Suprapubic skin (tissue), 4 donors: Measurements from ENCODE around the gene CERS1. TPM values are rescaled to one million over a fixed set of nuclear protein-coding genes. Genes with fewer than 3 reads are reported as not detected.

ENCODE experiments used
- DNase-seq, 2 donors: peaks; one replicate each; pipeline ENCODE4 v3.0.0-alpha.2; 2019; ENCODE audit warnings: low spot score in 2 of 2
- H3K27ac ChIP-seq: fragments of 200-600 bp; sonication (generic); one replicate; pipeline ENCODE4 v1.5.1; 2019
- H3K27me3 ChIP-seq: fragments of 200-600 bp; sonication (generic); one replicate; pipeline ENCODE4 v1.5.1; 2019
- H3K36me3 ChIP-seq: fragments of 200-600 bp; sonication (generic); one replicate; pipeline ENCODE4 v1.5.1; 2019
- H3K4me1 ChIP-seq: fragments of 200-600 bp; sonication (generic); one replicate; pipeline ENCODE4 v1.5.1; 2019
- H3K4me3 ChIP-seq: fragments of 200-600 bp; sonication (generic); one replicate; pipeline ENCODE4 v1.5.1; 2019; ENCODE audit warnings: mild to moderate bottlenecking
- H3K9me3 ChIP-seq: fragments of 200-600 bp; sonication (generic); one replicate; pipeline ENCODE4 v1.5.1; 2019
- CTCF ChIP-seq, 2 donors: fragments of 200-600 bp in 1 of 2; fragments of 450-650 bp in 1 of 2; sonication (generic) in 1 of 2; IDR thresholded peaks; one replicate each; pipeline ENCODE4 v1.5.1; 2016 to 2019; ENCODE audit warnings: antibody characterized with exemption in 2 of 2, mild to moderate bottlenecking in 1 of 2, moderate library complexity in 1 of 2
- EP300 ChIP-seq: sonication (generic); formaldehyde crosslinking; IDR thresholded peaks from one replicate; pipeline ENCODE4 v1.6.1; 2017; ENCODE audit warnings: antibody characterized with exemption
- POLR2A ChIP-seq, 2 donors: fragments of 450-650 bp; IDR thresholded peaks; one replicate each; pipeline ENCODE4 v1.6.1; 2017; ENCODE audit warnings: antibody characterized with exemption in 2 of 2, mild to moderate bottlenecking in 2 of 2, moderate library complexity in 2 of 2
- POLR2AphosphoS5 ChIP-seq, 3 donors: sonication (generic); formaldehyde crosslinking; IDR thresholded peaks; one replicate each; pipeline ENCODE4 v1.6.1; 2017; ENCODE audit warnings: antibody characterized with exemption in 3 of 3
- WGBS: methylation state at CpG from one replicate; pipeline ENCODE4 v1.1.5; 2018; 5-methylcytosine and 5-hydroxymethylcytosine counted together
- total RNA-seq, 4 donors: library from RNA; depleted of rRNA; stranded (reverse); fragments of >200 nt; gene quantifications; one replicate each; pipeline ENCODE4 v1.1.0, GENCODE V29; 2016

Gene CERS1
- total RNA-seq, 4 donors from 2014 or later = 0.68 TPM; not detected in 3

DNA sequence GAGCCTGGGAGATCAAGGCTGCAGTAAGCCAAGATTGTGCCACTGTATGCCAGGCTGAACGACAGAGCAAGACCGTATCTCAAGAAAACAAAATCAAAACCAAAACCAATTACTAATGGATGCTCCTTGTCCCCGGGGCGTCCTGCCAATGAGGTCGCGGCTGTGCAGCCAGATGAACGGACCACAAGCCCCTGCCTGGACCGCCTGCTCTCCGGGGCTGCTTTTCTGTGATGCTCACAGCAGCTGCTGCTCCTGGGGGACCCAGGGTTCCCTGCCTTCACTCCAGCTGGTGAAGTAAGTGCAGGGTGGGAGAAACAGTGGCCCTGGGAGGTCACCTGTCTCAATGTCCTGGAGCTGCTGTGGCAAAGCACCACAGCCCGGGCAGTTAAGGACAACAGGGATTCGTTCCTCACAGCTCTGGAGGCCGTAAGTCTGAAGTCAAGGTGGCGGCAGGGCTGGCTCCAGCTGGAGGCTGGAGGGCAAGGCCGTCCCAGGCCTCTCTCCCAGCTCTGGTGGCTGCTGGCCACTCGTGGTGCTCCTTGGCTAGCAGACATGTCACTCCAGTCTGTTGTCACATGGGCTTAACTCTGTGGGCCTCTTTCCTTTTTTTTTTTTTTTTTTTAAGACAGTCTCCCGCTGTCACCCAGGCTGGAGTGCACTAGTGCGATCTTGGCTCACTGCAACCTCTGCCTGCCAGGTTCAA is 13.1 kb upstream of the CERS1 start:
- Histone ChIP-seq H3K9me3 (no peaks in the 10 kb centered on the region), H3K27me3 (no peaks in the 10 kb centered on the region), H3K36me3 (peaks cover 82% of the 10 kb centered on the region), H3K4me3 (no peak overlapping the region), H3K27ac (no peak overlapping the region), H3K4me1 (no peaks in the 10 kb centered on the region)
- no peak for TF ChIP-seq POLR2A (IDR thresholded peaks at IDR 0.05)
- no peak for TF ChIP-seq CTCF (IDR thresholded peaks at IDR 0.05)
- TF ChIP-seq POLR2AphosphoS5 (IDR thresholded peaks at IDR 0.05) = no peak
- TF ChIP-seq EP300 = no peak
- WGBS = 91% methylated on average over 17 of the region's 17 CpGs
- peak in 1 of 2 donors; percentile 60 for DNase-seq

DNA sequence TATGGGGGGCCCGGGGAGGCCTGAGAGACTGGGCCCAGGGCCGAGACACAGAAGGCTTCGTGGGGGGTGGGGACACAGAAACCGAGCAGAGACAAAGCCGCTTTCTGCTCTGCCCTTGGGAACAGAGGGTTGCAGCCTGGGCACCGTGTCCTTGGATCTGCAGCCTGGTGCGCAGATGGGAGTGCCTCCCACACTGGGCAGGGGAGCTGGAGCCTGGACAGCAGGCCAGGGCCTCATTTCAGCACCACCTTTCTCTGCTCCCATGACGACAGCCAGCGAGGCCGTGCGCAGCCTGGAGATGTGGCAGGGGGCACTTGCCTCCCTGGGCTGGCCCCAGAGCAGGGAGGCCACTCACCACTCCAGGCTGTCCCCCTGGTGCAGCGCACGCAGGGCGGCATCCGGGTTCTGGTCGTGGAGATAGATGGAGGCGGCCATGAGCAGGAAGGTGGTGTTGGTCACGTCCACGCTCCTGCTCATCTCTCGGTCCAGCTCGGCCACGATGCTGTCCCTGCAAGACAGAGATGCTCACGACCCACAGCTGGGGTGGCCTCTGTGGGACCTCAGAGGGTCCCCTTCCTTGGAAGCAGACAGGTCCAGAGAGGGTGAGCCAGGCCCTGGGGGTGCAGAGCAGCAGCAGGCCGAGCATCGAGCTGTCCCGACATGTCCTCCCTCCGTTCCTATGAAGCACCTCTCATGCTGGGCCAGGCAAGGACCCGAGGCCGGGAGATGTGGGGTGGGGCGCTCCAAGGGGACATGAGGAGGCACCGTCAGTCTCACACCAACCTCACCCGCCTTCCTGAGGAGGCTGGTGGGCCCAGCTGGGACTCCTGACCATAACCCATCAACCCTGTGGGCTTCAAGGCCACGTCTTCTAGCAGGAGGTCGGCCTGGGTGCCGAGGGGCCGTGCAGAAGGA is 10.9 kb upstream of the CERS1 start:
- TF ChIP-seq CTCF (IDR thresholded peaks at IDR 0.05) (no peak), POLR2A (IDR thresholded peaks at IDR 0.05) (no peak), POLR2AphosphoS5 (IDR thresholded peaks at IDR 0.05) (no peak), EP300 (no peak)
- H3K27ac ChIP-seq = no peak overlapping the region
- H3K4me3 ChIP-seq = no peak overlapping the region
- peaks cover 81% of the 10 kb centered on the region for H3K36me3 ChIP-seq
- no peaks in the 10 kb centered on the region for H3K27me3 ChIP-seq
- H3K9me3 ChIP-seq = no peaks in the 10 kb centered on the region
- peak in 1 of 2 donors; percentile 58 for DNase-seq
- no peaks in the 10 kb centered on the region for H3K4me1 ChIP-seq
- WGBS = 95% methylated on average over 19 of the region's 36 CpGs

DNA sequence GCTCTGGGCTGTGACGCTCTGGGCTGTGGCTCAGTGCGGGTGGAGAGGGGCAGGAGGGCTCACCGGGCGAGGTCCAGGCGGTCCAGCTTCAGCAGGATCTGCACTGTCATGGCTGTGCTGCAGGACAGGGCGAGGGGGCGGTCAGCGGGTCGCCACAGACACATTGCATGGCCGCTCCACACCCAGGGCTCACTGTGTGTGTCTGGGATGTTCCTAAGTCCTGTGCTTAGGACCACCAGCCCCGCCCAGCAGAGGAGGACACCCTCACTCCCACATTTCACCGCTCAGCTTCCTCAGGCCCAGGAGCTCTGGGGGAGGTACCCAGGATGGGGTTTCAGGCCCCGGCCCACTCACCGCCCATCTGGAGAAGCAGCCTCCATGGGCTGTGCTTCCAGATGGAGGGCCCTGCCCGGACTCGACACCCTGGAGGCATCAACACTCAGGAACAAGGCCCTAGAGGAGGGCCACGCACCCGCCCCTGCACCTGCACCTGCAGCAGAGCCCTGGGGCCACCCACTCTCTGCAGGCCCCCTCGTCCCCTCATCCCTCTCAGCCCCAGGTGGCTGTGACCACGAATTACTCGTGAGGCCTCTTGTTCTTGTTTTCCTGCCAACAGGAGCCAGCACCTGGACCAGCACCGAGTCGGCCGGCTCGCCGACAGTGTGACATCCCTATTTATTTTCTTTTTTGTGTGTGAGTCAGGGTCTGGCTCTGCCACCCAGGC is 9.7 kb upstream of the CERS1 start:
- Histone ChIP-seq H3K4me1 (no peaks in the 10 kb centered on the region), H3K27ac (no peak overlapping the region), H3K4me3 (no peak overlapping the region), H3K9me3 (no peaks in the 10 kb centered on the region), H3K27me3 (no peaks in the 10 kb centered on the region), H3K36me3 (peaks cover 86% of the 10 kb centered on the region)
- WGBS = 85% methylated on average over 21 of the region's 26 CpGs
- TF ChIP-seq POLR2AphosphoS5 (IDR thresholded peaks at IDR 0.05) (no peak), CTCF (IDR thresholded peaks at IDR 0.05) (no peak), EP300 (no peak), POLR2A (IDR thresholded peaks at IDR 0.05) (no peak)
- peak in 1 of 2 donors; percentile 57 for DNase-seq

- no peak for TF ChIP-seq CTCF (IDR thresholded peaks at IDR 0.05)
- TF ChIP-seq POLR2A (IDR thresholded peaks at IDR 0.05) = no peak
- TF ChIP-seq POLR2AphosphoS5 (IDR thresholded peaks at IDR 0.05) = no peak
- no peak for TF ChIP-seq EP300
- 82% methylated on average over 7 of the region's 8 CpGs for WGBS
- Histone ChIP-seq H3K4me1 (no peaks in the 10 kb centered on the region), H3K36me3 (peaks cover 86% of the 10 kb centered on the region), H3K27me3 (no peaks in the 10 kb centered on the region), H3K9me3 (no peaks in the 10 kb centered on the region), H3K27ac (no peak overlapping the region), H3K4me3 (no peak overlapping the region)
- DNase-seq = no peak
Observed at GRCh38 chr19:18905058-18905456, 9.1 kb upstream of the CERS1 start.
